ENCODE measurements around the gene ESR2.

ESR2 gene

GRCh38 chr14:64082837-64083236 is 211.3 kb downstream of the ESR2 start:
- DNase-seq (ENCODE audit: low spot score), result no peak
- no peak for TF ChIP-seq CTCF (IDR thresholded peaks at IDR 0.05; ENCODE audit: extremely low read depth, missing control alignments)

GRCh38 chr14:64081174-64081746 is 212.9 kb downstream of the ESR2 start:
- DNase-seq (ENCODE audit: low spot score), result no peak
- no peak for TF ChIP-seq CTCF (IDR thresholded peaks at IDR 0.05; ENCODE audit: extremely low read depth, missing control alignments)

GRCh38 chr14:64080452-64080851 is 213.7 kb downstream of the ESR2 start:
- TF ChIP-seq CTCF (IDR thresholded peaks at IDR 0.05; ENCODE audit: extremely low read depth, missing control alignments), result no peak
- DNase-seq (ENCODE audit: low spot score), result no peak

GRCh38 chr14:64075613-64076005 is 218.6 kb downstream of the ESR2 start:
- DNase-seq (ENCODE audit: low spot score), result no peak
- TF ChIP-seq CTCF (IDR thresholded peaks at IDR 0.05; ENCODE audit: extremely low read depth, missing control alignments), result no peak

GRCh38 chr14:64074961-64075612 is 219.1 kb downstream of the ESR2 start:
- DNase-seq (ENCODE audit: low spot score), result no peak
- TF ChIP-seq CTCF (IDR thresholded peaks at IDR 0.05; ENCODE audit: extremely low read depth, missing control alignments), result no peak

GRCh38 chr14:64069634-64070359 is 224.4 kb downstream of the ESR2 start:
- TF ChIP-seq CTCF (IDR thresholded peaks at IDR 0.05; ENCODE audit: extremely low read depth, missing control alignments), result no peak
- no peak for DNase-seq (ENCODE audit: low spot score)

GRCh38 chr14:64064447-64064846 is 229.7 kb downstream of the ESR2 start:
- no peak for TF ChIP-seq CTCF (IDR thresholded peaks at IDR 0.05; ENCODE audit: extremely low read depth, missing control alignments)
- DNase-seq (ENCODE audit: low spot score), result no peak
